GM12872 (cell line): ENCODE results near the gene PKP3.

Experiments
- TF ChIP-seq, protein P1 (sequence below): IDR thresholded peaks from 3 replicates; pipeline ENCODE4 v1.5.1; 2011; ENCODE audit warnings: low read depth, mild to moderate bottlenecking, low read length, moderate library complexity; ENCODE audit not compliant: insufficient read depth

The PKP3 gene

DNA sequence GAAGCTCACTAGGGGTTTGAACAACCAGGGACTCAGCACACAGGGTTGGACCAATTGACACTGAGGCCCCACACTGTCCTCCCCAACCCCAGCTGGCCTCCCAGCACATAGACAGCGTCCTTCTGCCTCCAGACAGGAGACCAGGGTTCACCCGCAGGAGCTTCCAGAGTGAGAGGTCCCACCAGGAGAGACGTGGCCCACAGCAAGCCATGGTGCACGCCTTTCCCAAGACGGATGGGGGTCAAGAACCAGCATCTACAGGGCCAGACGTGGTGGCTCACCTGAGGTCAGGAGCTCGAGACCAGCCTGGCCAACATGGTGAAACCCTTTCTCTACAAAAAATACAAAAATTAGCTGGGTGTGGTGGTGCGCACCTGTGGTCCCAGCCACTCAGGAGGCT is 32.8 kb downstream of the PKP3 start:
- TF ChIP-seq, protein P1, sequence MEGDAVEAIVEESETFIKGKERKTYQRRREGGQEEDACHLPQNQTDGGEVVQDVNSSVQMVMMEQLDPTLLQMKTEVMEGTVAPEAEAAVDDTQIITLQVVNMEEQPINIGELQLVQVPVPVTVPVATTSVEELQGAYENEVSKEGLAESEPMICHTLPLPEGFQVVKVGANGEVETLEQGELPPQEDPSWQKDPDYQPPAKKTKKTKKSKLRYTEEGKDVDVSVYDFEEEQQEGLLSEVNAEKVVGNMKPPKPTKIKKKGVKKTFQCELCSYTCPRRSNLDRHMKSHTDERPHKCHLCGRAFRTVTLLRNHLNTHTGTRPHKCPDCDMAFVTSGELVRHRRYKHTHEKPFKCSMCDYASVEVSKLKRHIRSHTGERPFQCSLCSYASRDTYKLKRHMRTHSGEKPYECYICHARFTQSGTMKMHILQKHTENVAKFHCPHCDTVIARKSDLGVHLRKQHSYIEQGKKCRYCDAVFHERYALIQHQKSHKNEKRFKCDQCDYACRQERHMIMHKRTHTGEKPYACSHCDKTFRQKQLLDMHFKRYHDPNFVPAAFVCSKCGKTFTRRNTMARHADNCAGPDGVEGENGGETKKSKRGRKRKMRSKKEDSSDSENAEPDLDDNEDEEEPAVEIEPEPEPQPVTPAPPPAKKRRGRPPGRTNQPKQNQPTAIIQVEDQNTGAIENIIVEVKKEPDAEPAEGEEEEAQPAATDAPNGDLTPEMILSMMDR = no peak

GRCh38 chr11:428295-428694 is 34.3 kb downstream of the PKP3 start:
- TF ChIP-seq, protein P1 = no peak

DNA sequence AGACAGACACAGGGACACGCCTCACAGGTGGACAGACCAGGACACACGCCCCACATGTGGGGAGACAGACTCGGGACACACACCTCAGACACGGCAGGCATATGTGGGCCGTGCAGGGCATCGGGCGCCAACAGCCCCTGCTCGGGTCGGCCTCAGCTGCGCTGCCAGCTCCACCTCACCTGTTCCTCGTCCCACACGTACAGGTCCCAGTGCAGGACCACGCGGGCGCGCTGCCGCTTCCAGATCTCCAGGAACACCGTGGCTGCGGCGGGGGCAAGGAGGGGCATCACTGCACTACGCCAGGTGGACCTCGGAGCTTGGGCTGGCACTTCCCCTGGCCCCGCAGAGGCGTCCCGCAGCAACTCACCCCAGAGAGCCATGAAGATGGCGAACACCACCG is 35.4 kb downstream of the PKP3 start:
- TF ChIP-seq, protein P1 = no peak

GRCh38 chr11:429931-430456 is 36.0 kb downstream of the PKP3 start:
- TF ChIP-seq, protein P1 = no peak

GRCh38 chr11:431921-432320 is 37.9 kb downstream of the PKP3 start:
- TF ChIP-seq, protein P1 = no peak

- TF ChIP-seq, protein P1 = no peak
Measured at GRCh38 chr11:432501-433100, 38.6 kb downstream of the PKP3 start.

DNA sequence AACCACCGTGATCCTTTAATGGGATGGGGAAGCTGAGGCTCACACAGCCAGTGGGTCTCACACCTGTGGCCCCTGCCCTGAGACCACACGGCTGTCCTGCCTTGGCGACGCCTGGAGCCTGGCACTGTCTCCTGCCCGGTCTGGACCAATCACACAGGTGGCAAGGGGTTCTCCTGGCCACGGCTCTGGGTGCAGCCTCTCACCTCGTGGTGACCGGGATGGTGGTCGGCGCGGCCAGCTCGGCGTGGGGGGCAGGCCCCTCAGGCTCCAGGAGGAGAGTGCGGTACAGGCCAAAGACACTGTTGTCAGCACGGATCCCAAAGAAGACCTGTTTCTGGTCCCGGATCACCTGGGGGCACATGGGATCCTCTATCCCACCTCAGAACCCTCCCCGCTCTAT is 39.1 kb downstream of the PKP3 start:
- TF ChIP-seq, protein P1 = no peak
